H9 (cell line): ENCODE measurements around the gene PRR5L. TPM values are rescaled to one million over a fixed set of nuclear protein-coding genes. Genes with fewer than 3 reads are reported as not detected.

Source experiments
- DNase-seq: peaks from one replicate; pipeline ENCODE4 v3.0.0-alpha.2; 2017
- H2AFZ ChIP-seq: one replicate; pipeline ENCODE4 v1.6.1; 2013; ENCODE audit warnings: mild to moderate bottlenecking, low read length, control low read depth, moderate library complexity
- H2AK5ac ChIP-seq: 2 replicates; pipeline ENCODE4 v1.6.1; 2013; ENCODE audit warnings: low read length, control low read depth, mixed read lengths; ENCODE audit not compliant: insufficient read length
- H2BK120ac ChIP-seq: one replicate; pipeline ENCODE4 v1.6.1; 2013; ENCODE audit warnings: low read depth, mild to moderate bottlenecking, low read length, control low read depth, inconsistent platforms; ENCODE audit not compliant: poor library complexity, severe bottlenecking
- H2BK12ac ChIP-seq: 2 replicates; pipeline ENCODE4 v1.6.1; 2013; ENCODE audit warnings: low read length, control low read depth, mixed read lengths, low read depth; ENCODE audit not compliant: insufficient read length
- H2BK15ac ChIP-seq: 2 replicates; pipeline ENCODE4 v1.6.1; 2013; ENCODE audit warnings: low read depth, low read length, control low read depth
- H2BK20ac ChIP-seq: one replicate; pipeline ENCODE4 v1.6.1; 2013; ENCODE audit warnings: low read depth, mild to moderate bottlenecking, low read length, control low read depth, inconsistent platforms; ENCODE audit not compliant: poor library complexity, severe bottlenecking
- H2BK5ac ChIP-seq: 2 replicates; pipeline ENCODE4 v1.6.1; 2013; ENCODE audit warnings: low read length, control low read depth, mixed read lengths; ENCODE audit not compliant: insufficient read length
- H3K14ac ChIP-seq: 2 replicates; pipeline ENCODE4 v1.6.1; 2013; ENCODE audit warnings: low read length, control low read depth; ENCODE audit not compliant: insufficient read depth
- H3K18ac ChIP-seq: 2 replicates; pipeline ENCODE4 v1.6.1; 2013; ENCODE audit warnings: low read depth, mild to moderate bottlenecking, mixed read lengths, low read length, control low read depth; ENCODE audit not compliant: insufficient read length
- H3K23ac ChIP-seq: 2 replicates; pipeline ENCODE4 v1.6.1; 2013; ENCODE audit warnings: low read length, control low read depth, mixed read lengths, low read depth; ENCODE audit not compliant: insufficient read length
- H3K23me2 ChIP-seq: 2 replicates; pipeline ENCODE4 v1.6.1; 2013; ENCODE audit warnings: low read depth, mild to moderate bottlenecking, mixed read lengths, low read length, control low read depth; ENCODE audit not compliant: insufficient read length, poor library complexity, severe bottlenecking
- H3K27ac ChIP-seq: 2 replicates; pipeline ENCODE4 v1.5.1; 2013; ENCODE audit warnings: low read length, control low read depth, mixed read lengths, low read depth; ENCODE audit not compliant: insufficient read length
- H3K27me3 ChIP-seq: 2 replicates; pipeline ENCODE4 v1.6.1; 2013; ENCODE audit warnings: low read length, control low read depth, inconsistent platforms; ENCODE audit not compliant: insufficient read depth
- H3K4ac ChIP-seq: 2 replicates; pipeline ENCODE4 v1.6.1; 2013; ENCODE audit warnings: low read depth, mild to moderate bottlenecking, control low read depth, inconsistent platforms, low read length, moderate library complexity
- H3K4me1 ChIP-seq: 2 replicates; pipeline ENCODE4 v1.6.1; 2013; ENCODE audit warnings: low read length, control low read depth, inconsistent platforms; ENCODE audit not compliant: insufficient read depth
- H3K4me2 ChIP-seq: 2 replicates; pipeline ENCODE4 v1.6.1; 2013; ENCODE audit warnings: low read length, control low read depth, mixed read lengths; ENCODE audit not compliant: insufficient read length, insufficient read depth
- H3K56ac ChIP-seq: 2 replicates; pipeline ENCODE4 v1.6.1; 2013; ENCODE audit warnings: low read depth, mild to moderate bottlenecking, mixed read lengths, low read length, control low read depth; ENCODE audit not compliant: insufficient read length
- H3K79me1 ChIP-seq: 2 replicates; pipeline ENCODE4 v1.6.1; 2013; ENCODE audit warnings: low read depth, mild to moderate bottlenecking, moderate library complexity, low read length, control low read depth, inconsistent platforms; ENCODE audit not compliant: insufficient read depth, poor library complexity, severe bottlenecking
- H3K79me2 ChIP-seq: 2 replicates; pipeline ENCODE4 v1.6.1; 2013; ENCODE audit warnings: low read length, control low read depth, inconsistent platforms; ENCODE audit not compliant: insufficient read depth
- H3K9ac ChIP-seq: 2 replicates; pipeline ENCODE4 v1.6.1; 2013; ENCODE audit warnings: low read length, control low read depth, mixed read lengths; ENCODE audit not compliant: insufficient read length; ENCODE audit errors: extremely low read depth
- H3K9me3 ChIP-seq: one replicate; pipeline ENCODE4 v1.6.1; 2013; ENCODE audit warnings: low read depth, low read length, inconsistent platforms; ENCODE audit not compliant: control insufficient read depth
- H3T11ph ChIP-seq: one replicate; pipeline ENCODE4 v1.6.1; 2013; ENCODE audit warnings: mild to moderate bottlenecking, low read length, control low read depth, inconsistent platforms
- H4K20me1 ChIP-seq: one replicate; pipeline ENCODE4 v1.6.1; 2013; ENCODE audit not compliant: control insufficient read depth, insufficient read length, insufficient read depth
- H4K5ac ChIP-seq: 2 replicates; pipeline ENCODE4 v1.6.1; 2013; ENCODE audit warnings: low read depth, mild to moderate bottlenecking, mixed read lengths, low read length, control low read depth; ENCODE audit not compliant: insufficient read length
- H4K8ac ChIP-seq: replicated peaks from 2 replicates; pipeline ENCODE4 v1.6.1; 2013; ENCODE audit warnings: low read length, control low read depth, mixed read lengths, low read depth; ENCODE audit not compliant: insufficient read length
- H4K91ac ChIP-seq: 2 replicates; pipeline ENCODE4 v1.6.1; 2013; ENCODE audit warnings: low read depth, mild to moderate bottlenecking, moderate library complexity, mixed read lengths, low read length, control low read depth; ENCODE audit not compliant: insufficient read length
- H3K27ac Mint-ChIP-seq, 3 experiments: 2 replicates in 2 of 3; 3 replicates in 1 of 3; pipeline ENCODE4 v1.8.0; 2020 to 2021; ENCODE audit warnings: mixed read lengths in 3 of 3, mild to moderate bottlenecking in 1 of 3, moderate library complexity in 1 of 3
- H3K27me3 Mint-ChIP-seq: 2 replicates; pipeline ENCODE4 v1.8.0; 2021; ENCODE audit warnings: low read depth, mild to moderate bottlenecking, moderate library complexity, mixed read lengths
- H3K36me3 Mint-ChIP-seq, 3 experiments: 2 replicates in 2 of 3; 3 replicates in 1 of 3; pipeline ENCODE4 v1.8.0; 2020 to 2021; ENCODE audit warnings: low read depth in 3 of 3, mixed read lengths in 3 of 3; ENCODE audit not compliant: insufficient read depth in 1 of 3
- H3K4me1 Mint-ChIP-seq, 2 experiments: 2 replicates each; pipeline ENCODE4 v1.8.0; 2020; ENCODE audit warnings: mixed read lengths in 2 of 2
- H3K4me3 Mint-ChIP-seq, 2 experiments: 2 replicates in 1 of 2; 3 replicates in 1 of 2; pipeline ENCODE4 v1.8.0; 2020 to 2021; ENCODE audit warnings: mild to moderate bottlenecking in 2 of 2, mixed read lengths in 2 of 2, moderate library complexity in 1 of 2
- H3K9me3 Mint-ChIP-seq, 2 experiments: 2 replicates in 1 of 2; 3 replicates in 1 of 2; pipeline ENCODE4 v1.8.0; 2020; ENCODE audit warnings: mild to moderate bottlenecking in 2 of 2, mixed read lengths in 2 of 2, moderate library complexity in 1 of 2
- WGBS: extraction: QIAGEN DNeasy Blood & Tissue Kit; methylation state at CpG from one replicate; pipeline ENCODE4 v1.1.7; 2013; ENCODE audit warnings: missing lambda C conversion rate, low lambda C conversion rate, mixed read lengths; ENCODE audit not compliant: insufficient read length; ENCODE audit errors: extremely low coverage; 5-methylcytosine and 5-hydroxymethylcytosine counted together
- total RNA-seq: library from RNA; stranded (reverse); gene quantifications from 2 replicates; pipeline ENCODE4 v1.2.1, GENCODE V29; 2021
- TF ChIP-seq, protein P1 (sequence below): fragments of 200-600 bp; sonication (generic); conservative IDR thresholded peaks from 3 replicates; pipeline ENCODE4 v1.8.0; 2021; ENCODE audit warnings: antibody characterized with exemption, mild to moderate bottlenecking

Gene PRR5L
- total RNA-seq, 1 experiment from 2014 or later: 5.6 TPM

GRCh38 chr11:36305047-36305446, 9.0 kb downstream of the PRR5L start:
- Histone ChIP-seq H2BK15ac (no peak overlapping the region), H3T11ph (no peak overlapping the region), H3K79me2 (no peaks in the 10 kb centered on the region), H3K18ac (no peak overlapping the region), H4K8ac (no peak overlapping the region), H3K4me1 (no peaks in the 10 kb centered on the region), H3K27me3 (no peaks in the 10 kb centered on the region), H2AK5ac (no peak overlapping the region), H4K91ac (no peak overlapping the region), H2BK12ac (no peak overlapping the region), H4K5ac (no peak overlapping the region), H3K56ac (no peak overlapping the region), H3K23me2 (no peaks in the 10 kb centered on the region), H3K4me2 (no peak overlapping the region), H2AFZ (no peak overlapping the region), H3K9me3 (no peaks in the 10 kb centered on the region), H2BK5ac (no peak overlapping the region), H2BK20ac (no peak overlapping the region), H4K20me1 (no peaks in the 10 kb centered on the region), H3K79me1 (no peaks in the 10 kb centered on the region), H3K14ac (no peak overlapping the region), H3K4ac (no peak overlapping the region), H3K23ac (no peak overlapping the region), H3K9ac (no peak overlapping the region), H3K27ac (no peak overlapping the region), H2BK120ac (no peak overlapping the region)
- WGBS: no CpG with 5 or more reads among the region's 1 CpG
- Mint-ChIP-seq H3K27me3 (peaks cover 2% of the 10 kb centered on the region), H3K27ac (no peak overlapping the region), H3K9me3 (peaks cover 2 to 3% of the 10 kb centered on the region in 2 experiments; a peak in 2 of 5 replicates), H3K4me1 (no peaks in the 10 kb centered on the region), H3K36me3 (no peaks in the 10 kb centered on the region), H3K4me3 (no peak overlapping the region)
- TF ChIP-seq, protein P1, sequence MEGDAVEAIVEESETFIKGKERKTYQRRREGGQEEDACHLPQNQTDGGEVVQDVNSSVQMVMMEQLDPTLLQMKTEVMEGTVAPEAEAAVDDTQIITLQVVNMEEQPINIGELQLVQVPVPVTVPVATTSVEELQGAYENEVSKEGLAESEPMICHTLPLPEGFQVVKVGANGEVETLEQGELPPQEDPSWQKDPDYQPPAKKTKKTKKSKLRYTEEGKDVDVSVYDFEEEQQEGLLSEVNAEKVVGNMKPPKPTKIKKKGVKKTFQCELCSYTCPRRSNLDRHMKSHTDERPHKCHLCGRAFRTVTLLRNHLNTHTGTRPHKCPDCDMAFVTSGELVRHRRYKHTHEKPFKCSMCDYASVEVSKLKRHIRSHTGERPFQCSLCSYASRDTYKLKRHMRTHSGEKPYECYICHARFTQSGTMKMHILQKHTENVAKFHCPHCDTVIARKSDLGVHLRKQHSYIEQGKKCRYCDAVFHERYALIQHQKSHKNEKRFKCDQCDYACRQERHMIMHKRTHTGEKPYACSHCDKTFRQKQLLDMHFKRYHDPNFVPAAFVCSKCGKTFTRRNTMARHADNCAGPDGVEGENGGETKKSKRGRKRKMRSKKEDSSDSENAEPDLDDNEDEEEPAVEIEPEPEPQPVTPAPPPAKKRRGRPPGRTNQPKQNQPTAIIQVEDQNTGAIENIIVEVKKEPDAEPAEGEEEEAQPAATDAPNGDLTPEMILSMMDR: no peak
- DNase-seq: no peak
